ENCODE measurements around the gene FAM229A. TPM values are rescaled to one million over a fixed set of nuclear protein-coding genes. Genes with fewer than 3 reads are reported as not detected.
A peak's percentile ranks its signal among the peaks of the same experiment; 100 is the strongest.

Gene FAM229A
- total RNA-seq, 1 experiment from 2014 or later = 5.6 TPM

GRCh38 chr1:32337855-32338636 is 24.2 kb downstream of the FAM229A start:
- no peaks in the 10 kb centered on the region; a peak in 1 of 5 replicates for H3K9me3 Mint-ChIP-seq
- Histone ChIP-seq H3K56ac (ENCODE audit: insufficient read length, low read depth, low read length) (no peak overlapping the region), H3K79me1 (ENCODE audit: insufficient read depth, low read depth, low read length, poor library complexity, severe bottlenecking) (no peaks in the 10 kb centered on the region), H2BK20ac (ENCODE audit: low read depth, low read length, poor library complexity, severe bottlenecking) (no peak overlapping the region), H3K4ac (ENCODE audit: low read depth, low read length) (no peak overlapping the region), H3K79me2 (ENCODE audit: insufficient read depth, low read length) (peaks cover 6% of the 10 kb centered on the region; the same call in 1 of the 2 replicates), H3K18ac (ENCODE audit: insufficient read length, low read depth, low read length) (no peak overlapping the region), H3K9ac (ENCODE audit: extremely low read depth, insufficient read length, low read length) (no peak overlapping the region), H4K91ac (ENCODE audit: insufficient read length, low read depth, low read length) (no peak overlapping the region), H3K23me2 (ENCODE audit: insufficient read length, low read depth, low read length, poor library complexity, severe bottlenecking) (peaks cover 11% of the 10 kb centered on the region), H3K27me3 (ENCODE audit: insufficient read depth, low read length) (peaks cover 2% of the 10 kb centered on the region; the same call in 1 of the 2 replicates), H2BK12ac (ENCODE audit: insufficient read length, low read depth, low read length) (no peak overlapping the region), H2BK120ac (ENCODE audit: low read depth, low read length, poor library complexity, severe bottlenecking) (no peak overlapping the region), H4K20me1 (ENCODE audit: control insufficient read depth, insufficient read depth, insufficient read length) (no peaks in the 10 kb centered on the region), H4K8ac (replicated peaks; ENCODE audit: insufficient read length, low read depth, low read length) (no peak overlapping the region), H3T11ph (ENCODE audit: low read length) (no peak overlapping the region), H2BK5ac (ENCODE audit: insufficient read length, low read length) (no peak overlapping the region), H3K23ac (ENCODE audit: insufficient read length, low read depth, low read length) (no peak overlapping the region), H2BK15ac (ENCODE audit: low read depth, low read length) (no peak overlapping the region), H2AK5ac (ENCODE audit: insufficient read length, low read length) (no peak overlapping the region), H3K4me1 (ENCODE audit: insufficient read depth, low read length) (no peaks in the 10 kb centered on the region; the same call in 1 of the 2 replicates), H3K14ac (ENCODE audit: insufficient read depth, low read length) (no peak overlapping the region), H4K5ac (ENCODE audit: insufficient read length, low read depth, low read length) (no peak overlapping the region), H3K9me3 (ENCODE audit: control insufficient read depth, low read depth, low read length) (no peaks in the 10 kb centered on the region), H3K27ac (ENCODE audit: insufficient read length, low read depth, low read length) (no peak overlapping the region), H2AFZ (ENCODE audit: low read length) (no peak overlapping the region), H3K4me2 (ENCODE audit: insufficient read depth, insufficient read length, low read length) (no peak overlapping the region)
- no peak for TF ChIP-seq CTCF (conservative IDR thresholded peaks at IDR 0.05)
- peaks cover 15 to 21% (median 19%) of the 10 kb centered on the region in 3 experiments for H3K36me3 Mint-ChIP-seq (ENCODE audit: insufficient read depth in 1 of 3, low read depth in 3 of 3)
- H3K27me3 Mint-ChIP-seq (ENCODE audit: low read depth) = peaks cover 36% of the 10 kb centered on the region
- DNase-seq = no peak
- no CpG with 5 or more reads among the region's 16 CpGs for WGBS (ENCODE audit: extremely low coverage, insufficient read length, low lambda C conversion rate)
- H3K27ac Mint-ChIP-seq = no peak overlapping the region; a peak in 1 of 7 replicates
- peaks cover 31 to 44% of the 10 kb centered on the region in 2 experiments for H3K4me1 Mint-ChIP-seq
- peak overlapping the region in 1 of 2 experiments; percentile 17; a peak in 3 of 5 replicates for H3K4me3 Mint-ChIP-seq
